Neural cell (in vitro differentiated cells): Measurements from ENCODE around the gene CDR2.
A peak's percentile ranks its signal among the peaks of the same experiment; 100 is the strongest.

Source experiments
- CTCF ChIP-seq: fragments of 450-650 bp; IDR thresholded peaks from 2 replicates; pipeline ENCODE4 v1.5.1; 2014; ENCODE audit warnings: antibody characterized with exemption, mild to moderate bottlenecking, moderate library complexity; ENCODE audit not compliant: poor library complexity, severe bottlenecking
- EP300 ChIP-seq: fragments of 450-650 bp; conservative IDR thresholded peaks from 2 replicates; pipeline ENCODE4 v1.6.1; 2014; ENCODE audit warnings: antibody characterized with exemption, mild to moderate bottlenecking, moderate library complexity; ENCODE audit not compliant: poor library complexity, severe bottlenecking
- EZH2 ChIP-seq: fragments of 200-600, 300-800 bp; shearing (Covaris generic), sonication (generic); IDR thresholded peaks from 2 replicates; pipeline ENCODE4 v1.6.1; 2014; ENCODE audit warnings: antibody characterized with exemption, low read length, borderline replicate concordance, mild to moderate bottlenecking; ENCODE audit not compliant: insufficient read depth, poor library complexity, severe bottlenecking
- MXI1 ChIP-seq: fragments of 450-650 bp; conservative IDR thresholded peaks from 2 replicates; pipeline ENCODE4 v1.6.1; 2014; ENCODE audit warnings: antibody characterized with exemption, mild to moderate bottlenecking; ENCODE audit not compliant: poor library complexity, severe bottlenecking
- TAF1 ChIP-seq: IDR thresholded peaks from 2 replicates; pipeline ENCODE4 v1.6.1; 2012; ENCODE audit warnings: low read depth

- TF ChIP-seq MXI1 (peak; percentile 96), CTCF (peak; percentile 100), TAF1 (peak; percentile 60), EZH2 (no peak), EP300 (peak; percentile 73)
These were observed 77.1 kb downstream of the CDR2 start, which contains the start of gene POLR3E for GRCh38 chr16:22297114-22297870.
